ENCODE data around the gene TJP2.

- no peak for TF ChIP-seq CTCF (IDR thresholded peaks at IDR 0.05; ENCODE audit: low read depth, low read length)
- TF ChIP-seq POLR2A (IDR thresholded peaks at IDR 0.05; ENCODE audit: extremely low read depth, insufficient read length), result no peak
- TF ChIP-seq MAX (IDR thresholded peaks at IDR 0.05; ENCODE audit: low read depth, low read length), result no peak
Measured at GRCh38 chr9:69173891-69174615, at the start of gene TJP2.

All from NB4 (cell line).